Heart left ventricle (tissue), 13 donors: ENCODE results near the gene ANKRD44.
"Not testable (repeated sequence)": the region's sequence is repeated elsewhere in the genome, so short reads cannot be mapped to it uniquely, and the experiment has no call there.

ENCODE experiments used
- POLR2A ChIP-seq, 2 donors: fragments of 450-650 bp; IDR thresholded peaks; one replicate each; pipeline ENCODE4 v1.6.1; 2017; ENCODE audit warnings: antibody characterized with exemption in 2 of 2, mild to moderate bottlenecking in 2 of 2, moderate library complexity in 2 of 2
- TF ChIP-seq, protein P1 (sequence below), 12 donors: fragments of 200-600 bp; sonication (generic) in 4 of 12; IDR thresholded peaks; one replicate each; pipeline versions ENCODE4 v1.5.0 to v1.8.0; 2018 to 2022; ENCODE audit warnings: antibody characterized with exemption in 12 of 12, mild to moderate bottlenecking in 5 of 12
- donor health status: ischemic (EF 13 %, LVEDD 7.1; RV severe dilation, severe dysfunction).
- donor health status: DM: no; HTN: yes; CAD: no.
- donor health status: DM: no; HTN: no; CAD: no.
- donor health status: ischemic (EF 25% LVEDD 6.9; RV normal size, moderate dysfunction).
- donor health status: ischemic (EF 25% LVEDD 5.7; RV mildly dilated, moderate dysfunction).
- donor health status: ischemic (EF 35%, LVEDD 5.7; RV mildly dilated, moderate dysfunction).
- donor health status: nonischemic (EF 11% LVEDD 7.7; RV severe dilation, severe dysfunction).
- donor health status: DM: yes; HTN: yes; CAD: no.
- donor health status: PGD.
- donor health status: ischemic (EF 29% LVEDD 5.4; RV normal size, mild dysfunction).
- donor health status: nonischemic (EF 23%, LVEDD 6.1; RV moderate dilation, normal function).

DNA sequence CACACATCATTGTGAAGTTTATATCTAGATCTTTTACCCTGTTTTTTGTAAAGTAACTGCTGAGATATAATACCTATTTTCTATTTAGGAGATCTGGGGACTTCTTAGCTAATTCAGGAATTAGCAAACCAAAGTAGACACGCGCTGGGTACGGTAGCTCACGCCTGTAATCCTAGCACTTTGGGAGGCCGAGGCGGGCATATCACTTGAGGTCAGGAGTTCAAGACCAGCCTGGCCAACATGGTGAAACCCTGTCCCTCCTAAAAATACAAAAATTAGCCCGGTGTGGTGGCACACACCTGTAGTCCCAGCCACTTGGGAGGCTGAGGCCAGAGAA lies 23.0 kb downstream of the ANKRD44 start:
- not testable (repeated sequence) for TF ChIP-seq POLR2A (IDR thresholded peaks at IDR 0.05)
- TF ChIP-seq, protein P1, sequence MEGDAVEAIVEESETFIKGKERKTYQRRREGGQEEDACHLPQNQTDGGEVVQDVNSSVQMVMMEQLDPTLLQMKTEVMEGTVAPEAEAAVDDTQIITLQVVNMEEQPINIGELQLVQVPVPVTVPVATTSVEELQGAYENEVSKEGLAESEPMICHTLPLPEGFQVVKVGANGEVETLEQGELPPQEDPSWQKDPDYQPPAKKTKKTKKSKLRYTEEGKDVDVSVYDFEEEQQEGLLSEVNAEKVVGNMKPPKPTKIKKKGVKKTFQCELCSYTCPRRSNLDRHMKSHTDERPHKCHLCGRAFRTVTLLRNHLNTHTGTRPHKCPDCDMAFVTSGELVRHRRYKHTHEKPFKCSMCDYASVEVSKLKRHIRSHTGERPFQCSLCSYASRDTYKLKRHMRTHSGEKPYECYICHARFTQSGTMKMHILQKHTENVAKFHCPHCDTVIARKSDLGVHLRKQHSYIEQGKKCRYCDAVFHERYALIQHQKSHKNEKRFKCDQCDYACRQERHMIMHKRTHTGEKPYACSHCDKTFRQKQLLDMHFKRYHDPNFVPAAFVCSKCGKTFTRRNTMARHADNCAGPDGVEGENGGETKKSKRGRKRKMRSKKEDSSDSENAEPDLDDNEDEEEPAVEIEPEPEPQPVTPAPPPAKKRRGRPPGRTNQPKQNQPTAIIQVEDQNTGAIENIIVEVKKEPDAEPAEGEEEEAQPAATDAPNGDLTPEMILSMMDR (IDR thresholded peaks at IDR 0.05): not testable (repeated sequence)
